Vagina (tissue), 2 donors: ENCODE measurements around the gene PCYOX1L. TPM values are rescaled to one million over a fixed set of nuclear protein-coding genes. Genes with fewer than 3 reads are reported as not detected.

Source experiments
- DNase-seq, 2 donors: peaks; one replicate each; pipeline ENCODE4 v3.0.0-alpha.2; 2017; ENCODE audit errors: extremely low spot score in 2 of 2
- H3K27ac ChIP-seq: fragments of 200-600 bp; sonication (generic); one replicate; pipeline ENCODE4 v1.5.1; 2019
- H3K27me3 ChIP-seq: fragments of 200-600 bp; sonication (generic); one replicate; pipeline ENCODE4 v1.5.1; 2019
- H3K36me3 ChIP-seq, 2 donors: fragments of 200-600 bp; sonication (generic); one replicate each; pipeline ENCODE4 v1.5.1; 2017 to 2019
- H3K4me1 ChIP-seq: fragments of 200-600 bp; sonication (generic); one replicate; pipeline ENCODE4 v1.5.1; 2019
- H3K4me3 ChIP-seq, 2 donors: fragments of 200-600 bp; sonication (generic); 1 replicate in 1 of 2; 2 replicates in 1 of 2; pipeline ENCODE4 v1.5.1; 2016 to 2019
- H3K9me3 ChIP-seq: fragments of 200-600 bp; sonication (generic); one replicate; pipeline ENCODE4 v1.5.1; 2019
- CTCF ChIP-seq, 3 experiments: fragments of 450-650 bp in 2 of 3; fragments of 200-600 bp in 1 of 3; sonication (generic) in 1 of 3; IDR thresholded peaks; one replicate each; pipeline ENCODE4 v1.5.1; 2017 to 2019; ENCODE audit warnings: antibody characterized with exemption in 3 of 3, mild to moderate bottlenecking in 2 of 3, moderate library complexity in 2 of 3
- POLR2A ChIP-seq, 2 donors: fragments of 450-650 bp; IDR thresholded peaks; one replicate each; pipeline ENCODE4 v1.6.1; 2017; ENCODE audit warnings: antibody characterized with exemption in 2 of 2, mild to moderate bottlenecking in 2 of 2, moderate library complexity in 2 of 2
- POLR2AphosphoS5 ChIP-seq, 2 donors: sonication (generic); formaldehyde crosslinking; IDR thresholded peaks; one replicate each; pipeline ENCODE4 v1.9.0; 2017; ENCODE audit warnings: antibody characterized with exemption in 2 of 2, mild to moderate bottlenecking in 2 of 2, low read depth in 1 of 2; ENCODE audit not compliant: insufficient read depth in 1 of 2
- intact Hi-C: fragments of 100-400 bp; cut with DNase I; formaldehyde crosslinking; loops from one replicate; pipeline ENCODE4 v1.15.1; 2023
- total RNA-seq: library from RNA; depleted of rRNA; stranded (reverse); fragments of >200 nt; gene quantifications from one replicate; pipeline ENCODE4 v1.2.3, GENCODE V29; 2016

PCYOX1L gene
- total RNA-seq, 1 donor from 2014 or later: 6.4 TPM

DNA sequence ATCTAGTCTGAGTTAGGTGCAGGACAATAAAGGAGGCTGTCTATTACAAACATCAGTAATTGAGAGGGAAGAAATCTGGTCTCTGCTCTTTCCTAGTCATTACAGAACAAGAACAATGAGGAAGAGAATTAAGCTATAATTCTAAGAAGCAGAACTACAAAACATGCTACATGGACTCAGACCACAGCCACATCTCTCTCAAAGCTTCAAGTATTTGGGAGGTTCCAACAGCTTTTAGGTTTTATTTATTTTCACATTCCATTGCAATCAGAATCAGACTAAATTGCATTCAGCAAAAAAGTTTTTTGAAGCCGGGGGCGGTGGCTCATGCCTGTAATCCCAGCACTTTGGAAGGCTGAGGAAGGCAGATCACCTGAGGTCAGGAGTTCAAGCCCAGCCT, 13.7 kb upstream of the PCYOX1L start:
- peaks cover 33% of the 10 kb centered on the region for H3K4me1 ChIP-seq
- no peaks in the 10 kb centered on the region for H3K9me3 ChIP-seq
- intact Hi-C loops: no loop called here
- no peak for DNase-seq
- peaks cover 0 to 19% of the 10 kb centered on the region in 2 donors for H3K36me3 ChIP-seq
- H3K27me3 ChIP-seq: no peaks in the 10 kb centered on the region
- H3K4me3 ChIP-seq: peak overlapping the region in 1 of 2 donors; percentile 67
- H3K27ac ChIP-seq: no peak overlapping the region
- no peak for TF ChIP-seq POLR2A (IDR thresholded peaks at IDR 0.05)
- TF ChIP-seq CTCF (IDR thresholded peaks at IDR 0.05): no peak
- TF ChIP-seq POLR2AphosphoS5 (IDR thresholded peaks at IDR 0.05; ENCODE audit: insufficient read depth in 1 of 2, low read depth in 1 of 2): no peak

- Histone ChIP-seq H3K9me3 (no peaks in the 10 kb centered on the region), H3K27ac (peak within 1 kb of the TSS; percentile 74), H3K27me3 (no peaks in the 10 kb centered on the region), H3K4me1 (peaks cover 34% of the 10 kb centered on the region), H3K4me3 (peak within 1 kb of the TSS; percentile 67 to 76), H3K36me3 (peaks cover 0 to 29% of the 10 kb centered on the region in 2 donors)
- peak in 1 of 2 donors; percentile 97 for DNase-seq
- intact Hi-C loops: no loop called here
- TF ChIP-seq CTCF (IDR thresholded peaks at IDR 0.05): no peak
- no peak for TF ChIP-seq POLR2A (IDR thresholded peaks at IDR 0.05)
- TF ChIP-seq POLR2AphosphoS5 (IDR thresholded peaks at IDR 0.05; ENCODE audit: insufficient read depth in 1 of 2, low read depth in 1 of 2): peak; percentile 91 to 98
These were observed 12.5 kb upstream of the PCYOX1L start, which contains the start of gene GRPEL2 for GRCh38 chr5:149345147-149345891. GRPEL2 (plus strand) TSS chr5:149345499; CDS start chr5:149345540, 41 bp downstream.

DNA sequence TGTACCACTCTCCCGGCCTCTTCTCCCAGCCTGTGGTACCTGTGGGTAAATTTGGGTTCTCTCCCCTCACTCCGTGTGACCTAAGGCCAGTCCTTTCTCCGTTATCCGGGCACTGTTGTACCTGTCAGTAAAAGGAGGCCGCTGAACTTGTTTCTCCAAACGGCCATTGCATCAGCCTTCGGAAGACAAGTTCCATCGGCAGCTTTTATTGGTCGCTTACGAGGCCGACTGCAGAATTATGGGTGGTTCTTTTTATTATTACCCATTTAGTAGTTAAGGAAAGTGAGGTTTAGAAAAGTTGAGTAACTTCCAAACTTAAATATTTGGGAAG, 12.0 kb upstream of the PCYOX1L start:
- Histone ChIP-seq H3K36me3 (peaks cover 0 to 30% of the 10 kb centered on the region in 2 donors), H3K4me3 (peak overlapping the region; percentile 67 to 76), H3K9me3 (no peaks in the 10 kb centered on the region), H3K4me1 (peaks cover 34% of the 10 kb centered on the region), H3K27ac (peak overlapping the region; percentile 74), H3K27me3 (no peaks in the 10 kb centered on the region)
- no peak for TF ChIP-seq POLR2A (IDR thresholded peaks at IDR 0.05)
- TF ChIP-seq POLR2AphosphoS5 (IDR thresholded peaks at IDR 0.05; ENCODE audit: insufficient read depth in 1 of 2, low read depth in 1 of 2): no peak
- intact Hi-C loops: no loop called here
- DNase-seq: no peak

DNA sequence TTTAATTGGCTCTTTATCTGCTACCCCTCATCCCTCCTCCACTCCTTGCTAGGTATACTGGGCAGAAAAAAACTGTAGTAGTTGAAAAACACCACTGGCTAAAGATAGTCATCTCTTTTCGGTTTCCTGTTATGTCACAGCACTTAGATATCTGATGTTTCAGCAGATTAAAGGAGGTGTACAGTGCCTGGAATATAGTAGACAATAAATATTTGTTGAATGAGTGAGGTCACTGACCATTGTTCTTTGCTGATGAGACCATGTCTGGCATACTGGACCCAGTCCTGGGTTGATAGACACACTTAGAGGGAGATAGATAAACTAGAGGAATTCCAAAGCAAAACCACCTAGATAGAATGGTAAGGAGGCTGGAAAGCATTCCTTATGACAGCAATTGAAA, 9.3 kb upstream of the PCYOX1L start:
- Histone ChIP-seq H3K36me3 (peaks cover 0 to 55% of the 10 kb centered on the region in 2 donors), H3K4me3 (no peak overlapping the region), H3K27ac (no peak overlapping the region), H3K9me3 (no peaks in the 10 kb centered on the region), H3K4me1 (peaks cover 34% of the 10 kb centered on the region), H3K27me3 (no peaks in the 10 kb centered on the region)
- TF ChIP-seq POLR2AphosphoS5 (IDR thresholded peaks at IDR 0.05; ENCODE audit: insufficient read depth in 1 of 2, low read depth in 1 of 2) (no peak), POLR2A (IDR thresholded peaks at IDR 0.05) (no peak), CTCF (IDR thresholded peaks at IDR 0.05) (no peak)
- intact Hi-C loops: no loop called here
- DNase-seq: no peak

DNA sequence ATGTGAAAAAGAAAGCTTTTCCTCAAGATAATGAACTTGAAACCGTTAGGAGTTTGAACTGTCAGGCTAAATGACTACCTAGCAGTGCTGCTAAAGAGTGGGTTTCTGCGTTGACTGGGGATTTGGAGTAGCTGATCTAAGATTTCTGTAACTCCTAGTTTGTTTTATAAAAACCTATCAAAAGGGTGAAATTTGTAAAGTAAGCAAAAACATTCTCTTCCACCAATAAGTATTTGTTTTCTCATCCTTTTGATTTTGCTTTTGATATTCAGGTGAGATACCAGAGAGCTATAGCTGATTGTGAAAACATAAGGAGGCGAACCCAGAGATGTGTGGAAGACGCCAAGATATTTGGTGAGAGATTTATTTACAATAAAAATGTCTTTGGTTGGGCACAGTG, 8.5 kb upstream of the PCYOX1L start:
- no peak overlapping the region for H3K4me3 ChIP-seq

More for the DNA sequence above, 8.5 kb upstream of the PCYOX1L start:
- H3K27ac ChIP-seq: no peak overlapping the region
- H3K9me3 ChIP-seq: no peaks in the 10 kb centered on the region
- intact Hi-C loops: no loop called here
- TF ChIP-seq POLR2AphosphoS5 (IDR thresholded peaks at IDR 0.05; ENCODE audit: insufficient read depth in 1 of 2, low read depth in 1 of 2) (no peak), CTCF (IDR thresholded peaks at IDR 0.05) (no peak), POLR2A (IDR thresholded peaks at IDR 0.05) (no peak)
- no peak for DNase-seq
- no peaks in the 10 kb centered on the region for H3K27me3 ChIP-seq
- H3K36me3 ChIP-seq: peaks cover 0 to 64% of the 10 kb centered on the region in 2 donors
- H3K4me1 ChIP-seq: peaks cover 33% of the 10 kb centered on the region
